LNCaP clone FGC (cell line): ENCODE data around the gene ACP7.
A peak's percentile ranks its signal among the peaks of the same experiment; 100 is the strongest.

Experiments
- DNase-seq: peaks from one replicate; pipeline ENCODE4 v3.0.0-alpha.2; 2011; ENCODE audit warnings: low read depth
- H3K4me3 ChIP-seq: 2 replicates; pipeline ENCODE4 v1.5.1; 2011; ENCODE audit warnings: mild to moderate bottlenecking, low read depth, low read length, control low read depth
- TF ChIP-seq, protein P1 (sequence below): IDR thresholded peaks from 2 replicates; pipeline ENCODE4 v1.5.1; 2012; ENCODE audit warnings: mild to moderate bottlenecking; ENCODE audit not compliant: control insufficient read depth, insufficient read depth; ENCODE audit errors: extremely low read depth

The ACP7 gene

DNA sequence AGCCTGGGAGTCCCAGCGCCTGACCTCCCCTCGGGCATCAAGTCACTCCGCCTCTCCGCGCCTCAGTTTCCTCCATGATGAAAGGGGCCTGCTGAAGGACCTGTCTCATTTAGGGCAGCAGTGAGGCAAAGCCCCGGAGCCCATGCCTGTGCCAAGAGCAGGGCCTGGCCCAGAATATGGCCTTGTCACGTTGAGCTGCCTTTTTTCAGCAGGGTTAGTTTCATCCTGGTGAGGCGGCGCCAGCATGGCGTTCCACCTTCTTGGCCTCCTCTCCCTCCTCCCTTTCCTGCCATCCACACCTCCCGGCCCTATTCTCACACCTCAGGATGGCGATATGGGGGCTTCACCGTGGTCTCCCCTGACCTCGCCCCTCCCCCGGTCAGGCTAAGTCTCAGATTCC is 71.6 kb downstream of the ACP7 start:
- H3K4me3 ChIP-seq, result peak overlapping the region; percentile 69
- TF ChIP-seq, protein P1, sequence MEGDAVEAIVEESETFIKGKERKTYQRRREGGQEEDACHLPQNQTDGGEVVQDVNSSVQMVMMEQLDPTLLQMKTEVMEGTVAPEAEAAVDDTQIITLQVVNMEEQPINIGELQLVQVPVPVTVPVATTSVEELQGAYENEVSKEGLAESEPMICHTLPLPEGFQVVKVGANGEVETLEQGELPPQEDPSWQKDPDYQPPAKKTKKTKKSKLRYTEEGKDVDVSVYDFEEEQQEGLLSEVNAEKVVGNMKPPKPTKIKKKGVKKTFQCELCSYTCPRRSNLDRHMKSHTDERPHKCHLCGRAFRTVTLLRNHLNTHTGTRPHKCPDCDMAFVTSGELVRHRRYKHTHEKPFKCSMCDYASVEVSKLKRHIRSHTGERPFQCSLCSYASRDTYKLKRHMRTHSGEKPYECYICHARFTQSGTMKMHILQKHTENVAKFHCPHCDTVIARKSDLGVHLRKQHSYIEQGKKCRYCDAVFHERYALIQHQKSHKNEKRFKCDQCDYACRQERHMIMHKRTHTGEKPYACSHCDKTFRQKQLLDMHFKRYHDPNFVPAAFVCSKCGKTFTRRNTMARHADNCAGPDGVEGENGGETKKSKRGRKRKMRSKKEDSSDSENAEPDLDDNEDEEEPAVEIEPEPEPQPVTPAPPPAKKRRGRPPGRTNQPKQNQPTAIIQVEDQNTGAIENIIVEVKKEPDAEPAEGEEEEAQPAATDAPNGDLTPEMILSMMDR, result no peak
- DNase-seq, result no peak

DNA sequence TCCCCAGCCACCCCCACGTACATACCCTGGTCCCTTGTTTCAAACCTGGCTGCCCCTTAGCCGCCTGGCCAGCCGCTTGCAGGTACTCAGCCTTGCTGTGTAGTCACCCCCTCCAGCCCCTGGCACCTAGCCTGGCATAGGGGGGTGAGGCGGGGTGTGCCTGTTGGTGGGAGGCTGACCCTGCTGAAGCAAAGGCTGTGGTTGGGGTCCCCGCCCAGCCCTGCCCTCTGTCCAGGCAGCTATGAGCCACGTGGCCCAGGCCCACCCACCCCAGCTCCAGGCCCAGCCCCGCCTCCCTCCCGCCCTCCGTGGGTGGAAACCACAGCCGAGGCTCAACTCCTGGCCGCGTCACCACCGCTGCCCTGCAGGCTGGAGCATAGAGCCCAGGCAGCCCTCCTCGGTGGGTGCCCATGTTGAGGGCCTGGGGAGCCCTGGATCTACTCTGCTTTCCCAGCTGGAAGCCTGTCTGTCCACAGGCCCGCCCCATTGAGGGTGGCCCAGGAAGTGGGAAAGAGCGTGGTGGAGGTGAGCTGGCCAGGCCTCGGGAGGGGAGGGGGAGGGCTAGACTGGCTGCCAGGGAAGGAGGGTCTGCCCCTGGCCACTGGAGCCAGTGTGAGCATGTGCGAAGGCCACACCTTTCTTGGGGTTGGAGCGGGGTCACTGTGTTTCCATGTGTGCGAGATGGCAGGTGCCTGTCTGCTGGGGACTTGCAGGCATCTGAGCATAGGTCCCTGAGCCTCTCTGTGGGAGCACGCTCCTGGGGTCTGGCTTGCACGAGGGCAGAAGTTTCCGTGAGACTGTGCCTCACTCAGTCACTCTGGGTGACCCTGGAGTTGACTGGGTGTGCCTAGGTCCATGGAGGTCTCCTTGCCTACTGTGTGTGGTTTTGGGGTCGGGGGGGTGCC is 72.4 kb downstream of the ACP7 start:
- peak overlapping the region; percentile 69 for H3K4me3 ChIP-seq
- DNase-seq, result peak; percentile 54
- TF ChIP-seq, protein P1, result no peak

DNA sequence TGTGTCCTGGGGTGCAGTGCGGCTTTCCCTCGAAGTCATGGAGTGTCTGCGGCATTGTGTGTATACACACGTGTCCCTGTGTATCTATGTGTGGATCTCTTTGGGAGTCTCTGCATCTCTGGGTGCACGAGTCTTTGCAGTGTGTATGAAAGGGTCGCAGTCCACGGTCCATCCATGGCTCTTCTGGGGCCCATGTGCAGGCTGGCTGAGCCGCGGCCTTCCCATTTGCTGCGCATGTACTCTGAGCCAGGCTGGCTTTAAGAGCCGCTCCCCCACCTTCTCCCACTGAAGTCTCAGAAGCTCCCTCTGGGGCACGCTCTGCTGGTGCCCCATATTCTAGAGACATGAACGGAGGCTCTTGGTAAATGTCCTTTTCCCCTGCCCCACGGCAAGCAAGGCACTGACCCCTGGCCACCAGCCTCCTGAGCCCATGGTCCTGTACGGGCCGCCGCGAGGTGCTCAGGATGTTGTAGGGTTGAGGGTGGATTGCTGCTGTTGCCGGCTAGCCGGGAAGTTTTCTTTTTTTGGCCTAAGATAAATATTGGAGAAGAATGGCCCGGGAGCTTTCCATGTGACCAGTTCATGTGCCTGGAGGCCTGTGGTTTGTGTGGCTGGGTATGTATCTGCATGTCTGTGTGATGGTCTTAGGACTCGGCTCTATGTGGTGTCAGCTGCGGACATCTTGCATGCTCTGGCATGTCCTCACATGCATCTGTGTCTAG is 73.3 kb downstream of the ACP7 start:
- TF ChIP-seq, protein P1, result no peak
- peak overlapping the region; percentile 69 for H3K4me3 ChIP-seq
- DNase-seq, result no peak

DNA sequence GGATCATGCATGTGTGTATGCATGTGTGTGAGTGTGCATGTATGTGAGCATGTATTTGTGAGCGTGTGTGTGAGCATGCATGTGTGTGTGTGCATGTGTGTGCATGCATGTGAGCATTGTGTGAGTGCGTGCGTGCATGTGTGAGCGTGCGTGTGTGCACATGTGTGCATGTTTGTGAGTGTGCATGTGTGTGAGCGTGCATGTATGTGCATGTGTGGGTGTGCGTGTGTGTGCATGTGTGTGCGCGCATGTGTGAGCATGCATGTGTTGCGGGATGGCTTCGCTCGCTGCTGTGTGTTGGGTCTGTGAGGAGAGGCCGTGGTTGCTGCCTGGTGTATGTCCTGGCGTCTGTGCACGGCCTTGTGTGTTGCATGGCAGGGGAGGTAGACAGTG is 73.8 kb downstream of the ACP7 start:
- H3K4me3 ChIP-seq, result peak overlapping the region; percentile 69
- TF ChIP-seq, protein P1, result no peak
- DNase-seq, result no peak

DNA sequence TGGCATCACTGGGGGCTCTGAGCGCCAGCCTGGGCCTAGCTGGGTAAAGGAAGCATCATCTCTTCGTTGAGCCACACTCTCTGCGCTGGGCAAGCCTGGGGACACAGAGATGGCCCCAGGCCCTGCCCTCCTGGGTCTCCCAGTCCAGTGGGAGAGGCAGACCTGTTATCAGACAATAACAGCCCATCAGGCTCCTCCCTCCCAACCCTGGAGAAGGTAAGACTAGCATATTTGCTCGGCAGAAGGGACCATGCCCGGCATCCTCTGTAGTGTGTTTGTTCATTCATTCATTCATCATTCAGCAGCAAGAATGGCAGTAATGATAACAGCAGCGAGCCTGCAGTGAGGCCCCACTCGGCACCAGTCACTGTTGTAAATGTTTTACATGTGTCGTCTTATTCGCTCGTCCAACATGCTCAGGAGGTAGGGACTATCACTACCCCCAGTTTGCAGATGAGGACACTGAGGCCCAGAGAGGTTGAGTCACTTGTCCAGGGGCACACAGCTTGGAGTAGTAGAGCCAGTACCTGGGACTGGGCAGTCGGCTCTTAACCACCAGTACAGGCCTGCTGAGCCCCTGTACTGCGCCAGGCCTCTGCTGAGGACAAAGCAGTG is 74.6 kb downstream of the ACP7 start:
- peak overlapping the region; percentile 69 for H3K4me3 ChIP-seq
- TF ChIP-seq, protein P1, result no peak
- DNase-seq, result no peak

DNA sequence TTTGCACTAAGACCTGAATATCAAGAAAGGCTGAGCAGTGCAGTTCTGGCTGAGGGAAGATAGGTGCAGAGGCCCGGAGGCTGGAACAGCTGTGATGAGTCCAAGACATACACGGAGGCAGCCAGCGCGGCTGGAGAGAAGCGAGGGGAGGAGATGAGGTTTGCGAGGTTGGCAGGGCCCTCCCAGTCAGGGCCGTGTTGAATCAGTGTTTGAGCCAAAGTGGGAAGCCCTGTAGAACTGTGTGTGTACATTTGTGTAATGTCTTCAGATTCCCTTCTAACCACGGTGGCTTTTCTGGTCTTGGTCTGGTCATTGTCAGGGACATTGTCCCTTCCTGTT is 76.3 kb downstream of the ACP7 start:
- DNase-seq, result peak; percentile 98
- H3K4me3 ChIP-seq, result peak overlapping the region; percentile 40
- TF ChIP-seq, protein P1, result no peak
